OCI-LY1 (cell line): ENCODE results near the gene RPP25L.

Experiments used
- H2AFZ ChIP-seq: fragments of 200-600 bp; sonication (generic), shearing (Covaris generic); 2 replicates; pipeline ENCODE4 v1.6.0; 2014; ENCODE audit warnings: antibody characterized with exemption, mild to moderate bottlenecking, low read length
- H3F3A ChIP-seq: fragments of 200-600 bp; sonication (generic), shearing (Covaris generic); 2 replicates; pipeline ENCODE4 v1.6.0; 2014; ENCODE audit warnings: mild to moderate bottlenecking, antibody characterized with exemption, low read length, moderate library complexity; ENCODE audit not compliant: insufficient read depth
- H3K27ac ChIP-seq: fragments of 200-600 bp; sonication (generic); 2 replicates; pipeline ENCODE4 v1.5.1; 2014; ENCODE audit warnings: low read length, mixed run types, mild to moderate bottlenecking, low read depth; ENCODE audit not compliant: poor library complexity, severe bottlenecking
- H3K27me3 ChIP-seq: fragments of 200-600 bp; sonication (generic); 2 replicates; pipeline ENCODE4 v1.6.0; 2014; ENCODE audit warnings: antibody characterized with exemption, mild to moderate bottlenecking, low read length, moderate library complexity; ENCODE audit not compliant: insufficient read depth
- H3K36me3 ChIP-seq: fragments of 200-600 bp; sonication (generic); 2 replicates; pipeline ENCODE4 v1.6.1; 2014; ENCODE audit warnings: mild to moderate bottlenecking, antibody characterized with exemption, low read length, moderate library complexity, mixed read lengths; ENCODE audit not compliant: insufficient read depth
- H3K4me1 ChIP-seq: fragments of 200-600 bp; sonication (generic); 2 replicates; pipeline ENCODE4 v1.5.1; 2014; ENCODE audit warnings: mild to moderate bottlenecking, low read length, moderate library complexity; ENCODE audit not compliant: insufficient read depth, severe bottlenecking
- H3K4me2 ChIP-seq: fragments of 200-600 bp; sonication (generic), shearing (Covaris generic); 2 replicates; pipeline ENCODE4 v1.6.1; 2014; ENCODE audit warnings: low read length
- H3K4me3 ChIP-seq: fragments of 200-600 bp; sonication (generic); 2 replicates; pipeline ENCODE4 v1.5.1; 2014; ENCODE audit warnings: low read length, low read depth, mild to moderate bottlenecking, mixed read lengths; ENCODE audit not compliant: poor library complexity, severe bottlenecking
- H3K79me2 ChIP-seq: fragments of 200-600 bp; shearing (Covaris generic); 2 replicates; pipeline ENCODE4 v1.6.1; 2016; ENCODE audit warnings: mixed run types, low read length, mixed read lengths; ENCODE audit not compliant: insufficient read depth
- H3K9ac ChIP-seq: fragments of 200-600 bp; sonication (generic), shearing (Covaris generic); 2 replicates; pipeline ENCODE4 v1.6.1; 2014; ENCODE audit warnings: mild to moderate bottlenecking, low read length, mixed read lengths
- H3K9me2 ChIP-seq: fragments of 200-600 bp; sonication (generic), shearing (Covaris generic); 2 replicates; pipeline ENCODE4 v1.6.1; 2014; ENCODE audit warnings: low read depth, mild to moderate bottlenecking, low read length, mixed read lengths
- H3K9me3 ChIP-seq: fragments of 200-600 bp; shearing (Covaris generic); 2 replicates; pipeline ENCODE4 v1.6.1; 2014; ENCODE audit warnings: low read length, mixed read lengths
- H4K20me1 ChIP-seq: fragments of 200-600 bp; sonication (generic), shearing (Covaris generic); 2 replicates; pipeline ENCODE4 v1.6.0; 2016; ENCODE audit warnings: mild to moderate bottlenecking, low read length; ENCODE audit not compliant: insufficient read depth
- CTCF ChIP-seq: fragments of 200-600 bp; sonication (generic), shearing (Covaris generic); IDR thresholded peaks from 2 replicates; pipeline ENCODE4 v1.5.1; 2017; ENCODE audit warnings: mild to moderate bottlenecking, antibody characterized with exemption, low read length, moderate library complexity, mixed read lengths
- EZH2 ChIP-seq: fragments of 200-600 bp; sonication (generic), shearing (Covaris generic); IDR thresholded peaks from 2 replicates; pipeline ENCODE4 v1.8.0; 2017; ENCODE audit warnings: borderline replicate concordance, mixed run types, mild to moderate bottlenecking, antibody characterized with exemption, low read length, moderate library complexity, mixed read lengths

RPP25L gene

GRCh38 chr9:34574571-34574970 is 37.3 kb downstream of the RPP25L start:
- no peak overlapping the region for H2AFZ ChIP-seq

GRCh38 chr9:34573599-34574325 is 38.1 kb downstream of the RPP25L start:
- Histone ChIP-seq H3K9ac (no peak overlapping the region), H3K4me3 (no peak overlapping the region), H3K9me3 (no peaks in the 10 kb centered on the region), H3K4me2 (no peak overlapping the region), H3K36me3 (no peaks in the 10 kb centered on the region), H3K4me1 (no peaks in the 10 kb centered on the region), H3F3A (no peaks in the 10 kb centered on the region), H4K20me1 (no peaks in the 10 kb centered on the region), H3K9me2 (no peaks in the 10 kb centered on the region), H3K27ac (no peak overlapping the region), H2AFZ (no peak overlapping the region), H3K27me3 (peaks cover 16% of the 10 kb centered on the region), H3K79me2 (no peaks in the 10 kb centered on the region)
- TF ChIP-seq CTCF (no peak), EZH2 (no peak)

More at GRCh38 chr9:34574571-34574970, 37.3 kb downstream of the RPP25L start:
- Histone ChIP-seq H4K20me1 (no peaks in the 10 kb centered on the region), H3K79me2 (no peaks in the 10 kb centered on the region), H3K36me3 (no peaks in the 10 kb centered on the region), H3K9me2 (no peaks in the 10 kb centered on the region), H3K27ac (no peak overlapping the region), H3K9ac (no peak overlapping the region), H3K27me3 (peaks cover 16% of the 10 kb centered on the region), H3K4me2 (no peak overlapping the region), H3K4me1 (no peaks in the 10 kb centered on the region), H3F3A (no peaks in the 10 kb centered on the region), H3K9me3 (no peaks in the 10 kb centered on the region), H3K4me3 (no peak overlapping the region)
- no peak for TF ChIP-seq EZH2
- no peak for TF ChIP-seq CTCF

GRCh38 chr9:34572628-34573027 is 39.3 kb downstream of the RPP25L start:
- Histone ChIP-seq H3K9ac (no peak overlapping the region), H3K4me1 (no peaks in the 10 kb centered on the region), H3K9me3 (no peaks in the 10 kb centered on the region), H3K79me2 (no peaks in the 10 kb centered on the region), H3K9me2 (no peaks in the 10 kb centered on the region), H2AFZ (no peak overlapping the region), H3K36me3 (no peaks in the 10 kb centered on the region), H3K27ac (no peak overlapping the region), H4K20me1 (no peaks in the 10 kb centered on the region), H3K4me2 (no peak overlapping the region), H3K4me3 (no peak overlapping the region), H3K27me3 (peaks cover 16% of the 10 kb centered on the region), H3F3A (no peaks in the 10 kb centered on the region)
- TF ChIP-seq EZH2: no peak
- no peak for TF ChIP-seq CTCF
